ENCODE measurements around the gene RSPO3.

- TF ChIP-seq, protein P1, sequence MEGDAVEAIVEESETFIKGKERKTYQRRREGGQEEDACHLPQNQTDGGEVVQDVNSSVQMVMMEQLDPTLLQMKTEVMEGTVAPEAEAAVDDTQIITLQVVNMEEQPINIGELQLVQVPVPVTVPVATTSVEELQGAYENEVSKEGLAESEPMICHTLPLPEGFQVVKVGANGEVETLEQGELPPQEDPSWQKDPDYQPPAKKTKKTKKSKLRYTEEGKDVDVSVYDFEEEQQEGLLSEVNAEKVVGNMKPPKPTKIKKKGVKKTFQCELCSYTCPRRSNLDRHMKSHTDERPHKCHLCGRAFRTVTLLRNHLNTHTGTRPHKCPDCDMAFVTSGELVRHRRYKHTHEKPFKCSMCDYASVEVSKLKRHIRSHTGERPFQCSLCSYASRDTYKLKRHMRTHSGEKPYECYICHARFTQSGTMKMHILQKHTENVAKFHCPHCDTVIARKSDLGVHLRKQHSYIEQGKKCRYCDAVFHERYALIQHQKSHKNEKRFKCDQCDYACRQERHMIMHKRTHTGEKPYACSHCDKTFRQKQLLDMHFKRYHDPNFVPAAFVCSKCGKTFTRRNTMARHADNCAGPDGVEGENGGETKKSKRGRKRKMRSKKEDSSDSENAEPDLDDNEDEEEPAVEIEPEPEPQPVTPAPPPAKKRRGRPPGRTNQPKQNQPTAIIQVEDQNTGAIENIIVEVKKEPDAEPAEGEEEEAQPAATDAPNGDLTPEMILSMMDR (IDR thresholded peaks at IDR 0.05) = no peak
- TF ChIP-seq POLR2A (IDR thresholded peaks at IDR 0.05) = no peak
Measured at GRCh38 chr6:127124172-127124571, 5.7 kb downstream of the RSPO3 start.

Data from lower leg skin (tissue), 3 donors.